ENCODE results near the gene CCDC24. TPM values are rescaled to one million over a fixed set of nuclear protein-coding genes. Genes with fewer than 3 reads are reported as not detected.

Gene CCDC24
- total and polyA plus RNA-seq, 2 of the 13 experiments (the other 11 are each of a cell fraction or from before 2014, with no cell fraction given) = 1.4 to 2.9 TPM

DNA sequence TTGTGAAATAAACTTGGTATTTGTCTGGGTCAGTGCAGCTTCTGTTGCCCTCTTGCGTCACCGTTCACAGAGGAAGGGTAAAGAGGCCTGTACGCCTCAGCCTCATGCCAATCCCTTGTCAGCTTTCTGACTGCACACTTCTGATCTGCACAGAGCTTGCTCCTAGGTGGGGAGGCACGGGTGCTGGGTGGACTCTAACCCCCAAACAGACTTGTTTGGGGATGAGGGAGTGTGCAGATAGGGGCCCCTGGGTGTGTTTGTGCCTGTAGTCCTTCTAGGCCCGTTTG, 13.2 kb upstream of the CCDC24 start (continued):
- TF ChIP-seq TEAD3 (CRISPR knock-in tag; optimal IDR thresholded peaks at IDR 0.05; ENCODE audit: borderline replicate concordance) (peak; percentile 56), MYNN (CRISPR knock-in tag; IDR thresholded peaks at IDR 0.05; ENCODE audit: low read depth) (no peak), ZNF790 (CRISPR knock-in tag; IDR thresholded peaks at IDR 0.05; ENCODE audit: borderline replicate concordance) (no peak), ZNF737 (CRISPR knock-in tag; IDR thresholded peaks at IDR 0.05; ENCODE audit: borderline replicate concordance) (no peak), ATF2 (CRISPR knock-in tag; IDR thresholded peaks at IDR 0.05) (peak; percentile 25; the same call in 1 of the 2 replicates), ZNF124 (CRISPR knock-in tag; IDR thresholded peaks at IDR 0.05) (no peak), ARNT2 (CRISPR knock-in tag; IDR thresholded peaks at IDR 0.05; ENCODE audit: low read depth) (peak; percentile 41; the same call in 1 of the 2 replicates), RFXAP (CRISPR knock-in tag; IDR thresholded peaks at IDR 0.05; ENCODE audit: borderline replicate concordance) (0 out of 2 replicates have a peak, but pooled peaks have one; percentile 38), DPF2 (CRISPR knock-in tag; IDR thresholded peaks at IDR 0.05; ENCODE audit: borderline replicate concordance, low read depth) (no peak), ZEB1 (IDR thresholded peaks at IDR 0.05; ENCODE audit: insufficient replicate concordance, low read depth) (no peak), TFDP1 (CRISPR knock-in tag; IDR thresholded peaks at IDR 0.05; ENCODE audit: borderline replicate concordance) (no peak), KMT2B (CRISPR knock-in tag; IDR thresholded peaks at IDR 0.05) (peak; percentile 24; the same call in 1 of the 2 replicates), ZNF724P (CRISPR knock-in tag; IDR thresholded peaks at IDR 0.05; ENCODE audit: borderline replicate concordance) (peak; percentile 17; the same call in 1 of the 2 replicates), ZNF546 (CRISPR knock-in tag; conservative IDR thresholded peaks at IDR 0.05) (no peak), ZNF605 (CRISPR knock-in tag; IDR thresholded peaks at IDR 0.05) (peak; percentile 83), KLF11 (CRISPR knock-in tag; IDR thresholded peaks at IDR 0.05) (no peak)
- TF ChIP-seq, protein P1, sequence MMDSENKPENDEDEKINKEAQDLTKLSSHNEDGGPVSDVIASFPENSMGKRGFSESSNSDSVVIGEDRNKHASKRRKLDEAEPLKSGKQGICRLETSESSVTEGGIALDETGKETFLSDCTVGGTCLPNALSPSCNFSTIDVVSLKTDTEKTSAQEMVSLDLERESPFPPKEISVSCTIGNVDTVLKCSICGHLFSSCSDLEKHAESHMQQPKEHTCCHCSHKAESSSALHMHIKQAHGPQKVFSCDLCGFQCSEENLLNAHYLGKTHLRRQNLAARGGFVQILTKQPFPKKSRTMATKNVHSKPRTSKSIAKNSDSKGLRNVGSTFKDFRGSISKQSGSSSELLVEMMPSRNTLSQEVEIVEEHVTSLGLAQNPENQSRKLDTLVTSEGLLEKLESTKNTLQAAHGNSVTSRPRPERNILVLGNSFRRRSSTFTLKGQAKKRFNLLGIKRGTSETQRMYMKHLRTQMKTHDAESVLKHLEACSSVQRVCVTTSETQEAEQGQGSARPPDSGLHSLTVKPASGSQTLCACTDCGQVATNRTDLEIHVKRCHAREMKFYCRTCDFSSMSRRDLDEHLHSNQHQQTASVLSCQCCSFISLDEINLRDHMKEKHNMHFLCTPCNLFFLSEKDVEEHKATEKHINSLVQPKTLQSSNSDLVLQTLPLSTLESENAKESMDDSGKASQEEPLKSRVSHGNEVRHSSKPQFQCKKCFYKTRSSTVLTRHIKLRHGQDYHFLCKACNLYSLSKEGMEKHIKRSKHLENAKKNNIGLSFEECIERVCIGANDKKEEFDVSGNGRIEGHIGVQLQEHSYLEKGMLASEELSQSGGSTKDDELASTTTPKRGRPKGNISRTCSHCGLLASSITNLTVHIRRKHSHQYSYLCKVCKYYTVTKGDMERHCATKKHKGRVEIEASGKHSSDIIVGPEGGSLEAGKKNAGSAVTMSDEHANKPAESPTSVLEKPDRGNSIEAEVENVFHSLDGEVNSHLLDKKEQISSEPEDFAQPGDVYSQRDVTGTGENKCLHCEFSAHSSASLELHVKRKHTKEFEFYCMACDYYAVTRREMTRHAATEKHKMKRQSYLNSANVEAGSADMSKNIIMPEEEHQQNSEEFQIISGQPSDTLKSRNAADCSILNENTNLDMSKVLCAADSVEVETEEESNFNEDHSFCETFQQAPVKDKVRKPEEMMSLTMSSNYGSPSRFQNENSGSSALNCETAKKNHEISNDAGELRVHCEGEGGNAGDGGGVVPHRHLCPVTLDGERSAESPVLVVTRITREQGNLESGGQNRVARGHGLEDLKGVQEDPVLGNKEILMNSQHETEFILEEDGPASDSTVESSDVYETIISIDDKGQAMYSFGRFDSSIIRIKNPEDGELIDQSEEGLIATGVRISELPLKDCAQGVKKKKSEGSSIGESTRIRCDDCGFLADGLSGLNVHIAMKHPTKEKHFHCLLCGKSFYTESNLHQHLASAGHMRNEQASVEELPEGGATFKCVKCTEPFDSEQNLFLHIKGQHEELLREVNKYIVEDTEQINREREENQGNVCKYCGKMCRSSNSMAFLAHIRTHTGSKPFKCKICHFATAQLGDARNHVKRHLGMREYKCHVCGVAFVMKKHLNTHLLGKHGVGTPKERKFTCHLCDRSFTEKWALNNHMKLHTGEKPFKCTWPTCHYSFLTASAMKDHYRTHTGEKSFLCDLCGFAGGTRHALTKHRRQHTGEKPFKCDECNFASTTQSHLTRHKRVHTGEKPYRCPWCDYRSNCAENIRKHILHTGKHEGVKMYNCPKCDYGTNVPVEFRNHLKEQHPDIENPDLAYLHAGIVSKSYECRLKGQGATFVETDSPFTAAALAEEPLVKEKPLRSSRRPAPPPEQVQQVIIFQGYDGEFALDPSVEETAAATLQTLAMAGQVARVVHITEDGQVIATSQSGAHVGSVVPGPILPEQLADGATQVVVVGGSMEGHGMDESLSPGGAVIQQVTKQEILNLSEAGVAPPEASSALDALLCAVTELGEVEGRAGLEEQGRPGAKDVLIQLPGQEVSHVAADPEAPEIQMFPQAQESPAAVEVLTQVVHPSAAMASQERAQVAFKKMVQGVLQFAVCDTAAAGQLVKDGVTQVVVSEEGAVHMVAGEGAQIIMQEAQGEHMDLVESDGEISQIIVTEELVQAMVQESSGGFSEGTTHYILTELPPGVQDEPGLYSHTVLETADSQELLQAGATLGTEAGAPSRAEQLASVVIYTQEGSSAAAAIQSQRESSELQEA (CRISPR knock-in tag; IDR thresholded peaks at IDR 0.05; ENCODE audit: not compliant biosample characterization) = no peak
- TF ChIP-seq, protein P2, sequence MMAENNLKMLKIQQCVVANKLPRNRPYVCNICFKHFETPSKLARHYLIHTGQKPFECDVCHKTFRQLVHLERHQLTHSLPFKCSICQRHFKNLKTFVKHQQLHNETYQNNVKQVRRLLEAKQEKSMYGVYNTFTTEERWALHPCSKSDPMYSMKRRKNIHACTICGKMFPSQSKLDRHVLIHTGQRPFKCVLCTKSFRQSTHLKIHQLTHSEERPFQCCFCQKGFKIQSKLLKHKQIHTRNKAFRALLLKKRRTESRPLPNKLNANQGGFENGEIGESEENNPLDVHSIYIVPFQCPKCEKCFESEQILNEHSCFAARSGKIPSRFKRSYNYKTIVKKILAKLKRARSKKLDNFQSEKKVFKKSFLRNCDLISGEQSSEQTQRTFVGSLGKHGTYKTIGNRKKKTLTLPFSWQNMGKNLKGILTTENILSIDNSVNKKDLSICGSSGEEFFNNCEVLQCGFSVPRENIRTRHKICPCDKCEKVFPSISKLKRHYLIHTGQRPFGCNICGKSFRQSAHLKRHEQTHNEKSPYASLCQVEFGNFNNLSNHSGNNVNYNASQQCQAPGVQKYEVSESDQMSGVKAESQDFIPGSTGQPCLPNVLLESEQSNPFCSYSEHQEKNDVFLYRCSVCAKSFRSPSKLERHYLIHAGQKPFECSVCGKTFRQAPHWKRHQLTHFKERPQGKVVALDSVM (CRISPR knock-in tag; IDR thresholded peaks at IDR 0.05) = no peak

Data from HepG2 (cell line).